Suprapubic skin (tissue), 4 donors: ENCODE results near the gene DPH5.

Experiments used
- CTCF ChIP-seq, 2 donors: fragments of 200-600 bp in 1 of 2; fragments of 450-650 bp in 1 of 2; sonication (generic) in 1 of 2; IDR thresholded peaks; one replicate each; pipeline ENCODE4 v1.5.1; 2016 to 2019; ENCODE audit warnings: antibody characterized with exemption in 2 of 2, mild to moderate bottlenecking in 1 of 2, moderate library complexity in 1 of 2
- EP300 ChIP-seq: sonication (generic); formaldehyde crosslinking; IDR thresholded peaks from one replicate; pipeline ENCODE4 v1.6.1; 2017; ENCODE audit warnings: antibody characterized with exemption
- POLR2A ChIP-seq, 2 donors: fragments of 450-650 bp; IDR thresholded peaks; one replicate each; pipeline ENCODE4 v1.6.1; 2017; ENCODE audit warnings: antibody characterized with exemption in 2 of 2, mild to moderate bottlenecking in 2 of 2, moderate library complexity in 2 of 2
- POLR2AphosphoS5 ChIP-seq, 3 donors: sonication (generic); formaldehyde crosslinking; IDR thresholded peaks; one replicate each; pipeline ENCODE4 v1.6.1; 2017; ENCODE audit warnings: antibody characterized with exemption in 3 of 3

DNA sequence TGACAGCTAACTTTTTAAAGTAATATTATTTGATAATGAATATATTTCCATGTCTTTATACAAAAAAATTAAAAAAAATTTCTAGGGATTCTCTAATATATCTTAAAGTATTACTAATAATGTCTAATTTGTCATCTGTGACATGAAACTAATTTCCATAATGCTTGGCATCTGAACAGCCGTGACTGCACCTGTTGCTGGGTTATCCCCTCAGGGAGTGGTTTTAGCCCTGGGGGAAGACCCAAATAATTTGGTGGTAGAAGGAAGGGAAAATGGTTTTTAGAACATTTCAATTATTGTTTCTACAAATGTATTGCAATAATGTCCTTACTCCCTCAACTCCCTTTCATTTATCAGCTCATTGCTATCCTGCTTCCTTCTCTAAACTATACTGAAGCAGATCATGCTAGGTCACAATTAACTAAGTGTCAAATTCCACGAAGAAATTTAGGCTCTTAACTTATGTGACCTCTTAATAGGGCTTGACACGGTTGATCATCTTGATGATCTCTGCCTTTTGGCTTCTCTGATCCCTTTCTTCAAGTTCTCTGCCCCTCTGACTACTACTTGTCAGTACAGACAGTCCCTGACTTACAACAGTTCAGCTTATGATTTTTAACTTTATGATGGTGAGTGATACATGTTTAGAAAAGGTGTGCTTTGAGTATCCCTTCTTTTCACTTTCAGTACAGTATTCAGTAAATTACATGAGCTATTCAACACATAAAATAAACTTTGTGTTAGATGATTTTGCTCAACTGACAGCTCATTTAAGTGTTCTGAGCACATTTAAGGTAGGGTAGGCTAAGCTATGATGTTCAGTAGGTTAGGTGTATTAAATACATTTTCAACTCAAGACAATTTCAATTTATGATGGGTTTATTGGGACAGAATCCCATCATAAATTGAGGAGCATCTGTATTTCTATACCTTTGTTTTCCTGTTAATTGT is 26.4 kb upstream of the DPH5 start:
- TF ChIP-seq CTCF (IDR thresholded peaks at IDR 0.05) (no peak), POLR2A (IDR thresholded peaks at IDR 0.05) (no peak), POLR2AphosphoS5 (IDR thresholded peaks at IDR 0.05) (no peak), EP300 (no peak)
